Kidney epithelial cell (primary cell): ENCODE measurements around the gene GP1BB. TPM values are rescaled to one million over a fixed set of nuclear protein-coding genes. Genes with fewer than 3 reads are reported as not detected.

Source experiments
- DNase-seq: peaks from one replicate; pipeline ENCODE4 v3.0.0-alpha.2; 2010; ENCODE audit warnings: low read depth
- H3K27me3 ChIP-seq: 2 replicates; pipeline ENCODE4 v1.6.0; 2011; ENCODE audit warnings: low read length; ENCODE audit not compliant: control insufficient read depth, insufficient read depth
- H3K36me3 ChIP-seq: 2 replicates; pipeline ENCODE4 v1.5.1; 2011; ENCODE audit warnings: low read length; ENCODE audit not compliant: control insufficient read depth, insufficient read depth
- H3K4me3 ChIP-seq: 2 replicates; pipeline ENCODE4 v1.5.1; 2011; ENCODE audit warnings: low read depth, mild to moderate bottlenecking, control low read depth, low read length
- CTCF ChIP-seq: IDR thresholded peaks from 2 replicates; pipeline ENCODE4 v1.5.1; 2011; ENCODE audit warnings: mild to moderate bottlenecking, moderate library complexity, low read length, control low read depth, inconsistent platforms; ENCODE audit not compliant: insufficient read depth, poor library complexity, severe bottlenecking
- total RNA-seq: library from RNA; depleted of rRNA; stranded (reverse); fragments of >200 nt; gene quantifications from 2 replicates; pipeline ENCODE4 v1.2.3, GENCODE V29; 2015

The GP1BB gene
- total RNA-seq, 1 donor from 2014 or later: 0.50 TPM

- Histone ChIP-seq H3K36me3 (no peaks in the 10 kb centered on the region), H3K27me3 (peaks cover 31% of the 10 kb centered on the region), H3K4me3 (no peak overlapping the region)
- no peak for DNase-seq
- no peak for TF ChIP-seq CTCF
Observed at GRCh38 chr22:19743651-19744050, 20.3 kb downstream of the GP1BB start.

DNA sequence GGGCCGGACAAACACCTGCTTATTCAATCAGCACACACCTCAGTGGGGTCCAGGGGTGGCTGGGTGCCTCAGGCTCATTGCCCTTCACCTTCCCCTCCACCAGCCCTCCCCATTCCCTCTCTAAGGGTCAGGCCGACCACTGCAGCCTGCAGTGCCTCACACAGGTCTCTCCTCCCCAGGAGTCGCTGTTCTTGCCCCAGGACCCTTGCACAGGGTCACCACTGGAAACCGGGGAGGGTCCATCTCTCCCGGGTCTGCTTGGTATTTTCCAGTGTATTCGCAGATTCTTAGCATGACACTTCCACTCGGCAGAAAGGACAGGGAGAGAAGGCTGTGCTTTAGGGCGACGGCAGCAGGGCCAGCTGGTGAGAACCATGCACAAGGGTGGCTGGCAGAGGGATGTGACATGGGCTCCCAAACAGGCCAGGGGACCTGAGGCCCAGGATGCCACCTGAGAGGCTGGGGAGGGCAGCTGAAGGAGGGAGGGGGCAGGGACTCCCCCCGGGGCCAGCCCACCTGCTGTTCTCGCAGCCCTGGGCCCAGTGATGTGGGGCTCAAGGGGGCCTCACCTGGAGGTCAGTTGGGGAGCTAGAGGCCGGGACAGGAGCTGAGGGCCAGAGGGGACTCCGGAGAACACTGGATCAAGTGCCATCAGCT, 21.1 kb downstream of the GP1BB start:
- DNase-seq: no peak
- Histone ChIP-seq H3K36me3 (no peaks in the 10 kb centered on the region), H3K27me3 (peaks cover 29% of the 10 kb centered on the region), H3K4me3 (no peak overlapping the region)
- TF ChIP-seq CTCF: no peak

DNA sequence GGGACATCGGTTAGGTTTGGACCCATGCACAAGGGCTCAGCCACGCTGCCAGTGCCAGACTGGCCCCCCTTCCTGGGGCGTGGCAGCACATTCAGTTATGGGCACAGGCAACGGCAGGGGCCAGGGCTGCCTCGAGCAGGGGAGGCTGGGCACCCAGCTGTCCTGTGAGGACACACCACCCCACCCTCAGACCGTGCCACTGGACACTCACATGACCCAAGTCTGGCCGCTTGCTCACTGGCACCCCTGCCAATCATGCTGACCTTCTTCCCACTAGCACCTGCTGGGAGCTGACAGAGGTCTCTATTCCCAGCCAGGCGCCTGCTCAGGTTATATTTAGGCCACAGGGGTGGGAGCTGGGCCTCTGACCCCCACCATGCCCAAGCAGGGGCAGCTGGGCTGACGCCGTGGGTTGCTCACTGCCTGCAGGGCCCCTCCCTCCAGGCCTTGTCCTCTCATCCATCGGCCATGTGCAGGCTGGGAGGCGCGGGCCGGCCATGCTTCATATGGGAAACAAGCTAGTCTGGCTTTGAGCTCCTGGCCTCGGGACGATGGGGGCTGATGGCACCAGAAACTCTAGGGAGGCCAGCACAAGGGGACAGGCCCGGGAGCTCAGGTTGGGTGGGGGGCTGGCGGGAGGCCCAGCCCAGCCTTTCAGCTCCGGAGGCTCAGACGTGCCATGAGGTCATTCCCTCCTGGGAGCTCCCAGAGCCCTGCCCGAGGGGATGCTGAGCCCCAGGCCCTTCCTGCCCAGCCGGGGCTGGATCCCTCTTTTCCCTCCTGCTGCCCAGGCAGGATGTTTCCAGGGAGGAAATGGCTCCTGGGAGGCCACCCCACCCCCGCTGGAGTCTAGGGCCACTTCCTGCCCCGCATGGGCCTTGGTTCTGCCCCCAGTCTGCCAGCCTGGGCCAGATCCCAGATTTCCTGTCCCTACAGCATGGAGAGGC, 22.1 kb downstream of the GP1BB start:
- TF ChIP-seq CTCF: no peak
- H3K36me3 ChIP-seq: no peaks in the 10 kb centered on the region
- no peak for DNase-seq
- no peak overlapping the region for H3K4me3 ChIP-seq
- peaks cover 35% of the 10 kb centered on the region for H3K27me3 ChIP-seq

- H3K4me3 ChIP-seq: no peak overlapping the region
- DNase-seq: no peak
- no peaks in the 10 kb centered on the region for H3K36me3 ChIP-seq
- H3K27me3 ChIP-seq: peaks cover 40% of the 10 kb centered on the region
- TF ChIP-seq CTCF: no peak
Observed at GRCh38 chr22:19746726-19747125, 23.4 kb downstream of the GP1BB start.

GRCh38 chr22:19747551-19747950, 24.2 kb downstream of the GP1BB start:
- TF ChIP-seq CTCF: no peak
- H3K4me3 ChIP-seq: no peak overlapping the region
- no peak for DNase-seq
- H3K27me3 ChIP-seq: peaks cover 48% of the 10 kb centered on the region
- no peaks in the 10 kb centered on the region for H3K36me3 ChIP-seq
